ENCODE measurements around the gene DUS4L. TPM values are rescaled to one million over a fixed set of nuclear protein-coding genes. Genes with fewer than 3 reads are reported as not detected.

The DUS4L gene
- total and polyA plus RNA-seq, 2 of the 13 experiments (the other 11 are each of a cell fraction or from before 2014, with no cell fraction given): 5.6 to 9.8 TPM

DNA sequence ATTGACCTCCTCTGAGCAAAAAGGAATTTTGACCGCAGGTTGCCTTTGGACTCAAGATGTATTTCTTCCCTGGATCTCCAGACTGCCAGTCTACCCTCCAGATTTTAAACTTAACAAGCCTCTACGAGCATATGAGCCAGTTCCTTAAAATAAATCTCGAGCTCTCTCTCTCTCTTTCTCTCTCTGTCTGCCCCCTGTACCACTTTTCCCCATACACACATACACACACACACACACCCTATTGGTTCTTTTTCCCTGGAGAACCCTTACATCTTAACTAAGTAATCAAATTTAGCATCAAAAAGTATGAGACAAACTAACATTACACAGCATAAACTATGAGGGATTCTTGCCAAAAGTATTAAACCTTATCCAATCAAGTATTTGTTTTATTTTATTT lies 27.6 kb downstream of the DUS4L start (continued):
- TF ChIP-seq ZNF296 (CRISPR knock-in tag; conservative IDR thresholded peaks at IDR 0.05): no peak
- TF ChIP-seq ZNF792 (CRISPR knock-in tag; IDR thresholded peaks at IDR 0.05): no peak
- no peak for TF ChIP-seq CREBL2 (CRISPR knock-in tag; IDR thresholded peaks at IDR 0.05; ENCODE audit: borderline replicate concordance)

GRCh38 chr7:107592361-107593024 lies 28.7 kb downstream of the DUS4L start:
- Histone ChIP-seq H4K20me1 (ENCODE audit: insufficient read depth, low read length) (no peaks in the 10 kb centered on the region), H3K27ac (ENCODE audit: extremely low read length, insufficient read depth, low read length) (no peak overlapping the region), H3K27me3 (ENCODE audit: control insufficient read depth in 1 of 2, insufficient read depth in 2 of 2, low read length in 2 of 2) (no peaks in the 10 kb centered on the region), H3K36me3 (replicated peaks in 1 of 2; ENCODE audit: control insufficient read depth in 1 of 2, insufficient read depth in 2 of 2, low read length in 2 of 2) (peaks cover 0 to 1% of the 10 kb centered on the region in 2 experiments; a peak in 3 of 5 replicates), H3K9ac (ENCODE audit: insufficient read depth, low read depth, low read length) (no peak overlapping the region), H3K4me3 (replicated peaks in 1 of 3; ENCODE audit: insufficient read depth in 1 of 3, low read depth in 2 of 3, low read length in 3 of 3) (no peak overlapping the region), H3K4me1 (ENCODE audit: insufficient read depth, low read length) (no peaks in the 10 kb centered on the region), H3K9me3 (ENCODE audit: low read length) (no peaks in the 10 kb centered on the region), H3K4me2 (ENCODE audit: low read depth, low read length) (no peak overlapping the region), H3K79me2 (ENCODE audit: insufficient read depth, low read length) (no peaks in the 10 kb centered on the region), H2AFZ (ENCODE audit: low read length) (no peak overlapping the region)
- no peak for DNase-seq (ENCODE audit: low spot score)
- no peak for ATAC-seq
- 98% methylated on average over 5 of the region's 5 CpGs for WGBS (ENCODE audit: low lambda C conversion rate)
- ChIA-PET POLR2A (no interaction called here), CTCF (ENCODE audit: low intra/inter-chr PET ratio, low total read pairs) (no interaction called here)
- in situ Hi-C loops (cut with HindIII; ENCODE audit: extremely low pct_ligation_motif_present, low pct_unique_long_range_greater_than_20kb) (no loop called here), intact Hi-C loops (cut with micrococcal nuclease; ENCODE audit: unreplicated experiment) (no loop called here)
- FAIRE-seq: peak; percentile 23
- TF ChIP-seq, protein P1, sequence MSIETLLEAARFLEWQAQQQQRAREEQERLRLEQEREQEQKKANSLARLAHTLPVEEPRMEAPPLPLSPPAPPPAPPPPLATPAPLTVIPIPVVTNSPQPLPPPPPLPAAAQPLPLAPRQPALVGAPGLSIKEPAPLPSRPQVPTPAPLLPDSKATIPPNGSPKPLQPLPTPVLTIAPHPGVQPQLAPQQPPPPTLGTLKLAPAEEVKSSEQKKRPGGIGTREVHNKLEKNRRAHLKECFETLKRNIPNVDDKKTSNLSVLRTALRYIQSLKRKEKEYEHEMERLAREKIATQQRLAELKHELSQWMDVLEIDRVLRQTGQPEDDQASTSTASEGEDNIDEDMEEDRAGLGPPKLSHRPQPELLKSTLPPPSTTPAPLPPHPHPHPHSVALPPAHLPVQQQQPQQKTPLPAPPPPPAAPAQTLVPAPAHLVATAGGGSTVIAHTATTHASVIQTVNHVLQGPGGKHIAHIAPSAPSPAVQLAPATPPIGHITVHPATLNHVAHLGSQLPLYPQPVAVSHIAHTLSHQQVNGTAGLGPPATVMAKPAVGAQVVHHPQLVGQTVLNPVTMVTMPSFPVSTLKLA (IDR thresholded peaks at IDR 0.05): peak; percentile 77
- no peak for TF ChIP-seq AGO1 (IDR thresholded peaks at IDR 0.05; ENCODE audit: low read depth, low read length, poor library complexity, severe bottlenecking)
- no TSS peak for BruUV-seq (replicated peaks)
